GM12865 (cell line): ENCODE data around the gene SDHD.
"Not testable (repeated sequence)": the region's sequence is repeated elsewhere in the genome, so short reads cannot be mapped to it uniquely, and the experiment has no call there.

Source experiments
- DNase-seq: peaks from one replicate; pipeline ENCODE4 v3.0.0; 2010; ENCODE audit warnings: low read depth
- H3K4me3 ChIP-seq: 2 replicates; pipeline ENCODE4 v1.5.1; 2011; ENCODE audit warnings: mild to moderate bottlenecking, low read depth, low read length, control low read depth
- CTCF ChIP-seq: IDR thresholded peaks from 2 replicates; pipeline ENCODE4 v1.5.1; 2011; ENCODE audit warnings: low read length, control low read depth, low read depth, inconsistent platforms; ENCODE audit not compliant: insufficient read depth; ENCODE audit errors: missing control alignments

The SDHD gene

GRCh38 chr11:112073941-112074811, 12.5 kb upstream of the SDHD start, which contains the start of the genes NKAPD1 and PIH1D2:
TSS of gene NKAPD1 (plus strand) at chr11:112074299. CDS start at chr11:112075575, 1,276 bp downstream.
TSS of gene PIH1D2 (minus strand) at chr11:112074017. CDS start at chr11:112073174, 843 bp downstream.
- H3K4me3 ChIP-seq = peak within 1 kb of the TSS; percentile 91

GRCh38 chr11:112082729-112083128, 3.9 kb upstream of the SDHD start:
- DNase-seq = no peak
- H3K4me3 ChIP-seq = no peak overlapping the region
- no peak for TF ChIP-seq CTCF

More at GRCh38 chr11:112073941-112074811, 12.5 kb upstream of the SDHD start, which contains the start of the genes NKAPD1 and PIH1D2:
- DNase-seq = peak; percentile 92
- TF ChIP-seq CTCF = no peak

- TF ChIP-seq CTCF = no peak
- DNase-seq = peak; percentile 59
- H3K4me3 ChIP-seq = peak overlapping the region; percentile 86
These were observed 751 bp upstream of the SDHD start for GRCh38 chr11:112085822-112086421.

- TF ChIP-seq CTCF = no peak
- DNase-seq = peak; percentile 11
- peak overlapping the region; percentile 86 for H3K4me3 ChIP-seq
These were observed 539 bp downstream of the SDHD start for GRCh38 chr11:112087212-112087611.

GRCh38 chr11:112095302-112095701, 8.6 kb downstream of the SDHD start:
- H3K4me3 ChIP-seq, DNase-seq: not testable (repeated sequence)

GRCh38 chr11:112096194-112096593, 9.5 kb downstream of the SDHD start:
- no peak overlapping the region for H3K4me3 ChIP-seq
- no peak for TF ChIP-seq CTCF
- no peak for DNase-seq

- DNase-seq = no peak
- TF ChIP-seq CTCF = no peak
- H3K4me3 ChIP-seq = no peak overlapping the region
These were observed 11.3 kb downstream of the SDHD start for GRCh38 chr11:112097734-112098528.
